Inferior parietal cortex (tissue), 1 donor: Measurements from ENCODE around the gene C15orf39.
"Not testable (repeated sequence)": the region's sequence is repeated elsewhere in the genome, so short reads cannot be mapped to it uniquely, and the experiment has no call there.

ENCODE experiments used
- DNase-seq: peaks from one replicate; pipeline ENCODE4 v3.0.0-alpha.2; 2016; ENCODE audit errors: extremely low spot score

Gene C15orf39

GRCh38 chr15:75230551-75231371 lies 29.1 kb downstream of the C15orf39 start:
- no peak for DNase-seq

- no peak for DNase-seq
These were observed 30.2 kb downstream of the C15orf39 start for GRCh38 chr15:75231836-75232235.

DNA sequence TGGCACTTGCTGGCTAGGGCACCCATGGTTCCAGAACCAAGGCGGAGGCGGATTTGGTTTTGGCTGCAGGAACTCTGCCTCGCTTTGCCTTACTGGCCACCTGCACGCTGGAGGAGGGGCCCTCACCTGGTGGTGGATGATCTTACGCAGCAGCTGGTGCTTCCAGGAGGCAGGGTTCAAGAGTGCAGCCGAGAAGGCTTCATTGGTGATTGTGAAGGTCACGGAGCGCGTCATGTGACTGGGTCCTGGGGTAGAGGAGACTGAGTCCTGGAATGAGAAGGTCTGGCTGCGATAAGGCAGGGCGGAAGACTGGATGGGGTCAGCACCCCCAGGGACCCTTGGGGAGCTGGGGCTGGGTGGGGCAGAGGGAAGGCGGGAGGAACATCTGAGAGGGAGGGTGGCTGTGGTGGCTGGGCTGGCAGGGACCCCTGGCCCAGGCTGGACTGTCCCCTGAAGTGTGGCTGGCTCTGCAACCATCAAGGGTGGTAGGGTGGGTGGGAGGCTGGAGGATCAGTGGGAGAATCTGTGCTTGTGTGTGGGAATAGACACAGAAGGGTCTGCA lies 30.7 kb downstream of the C15orf39 start:
- DNase-seq: no peak

GRCh38 chr15:75232826-75233503 lies 31.3 kb downstream of the C15orf39 start:
- no peak for DNase-seq

DNA sequence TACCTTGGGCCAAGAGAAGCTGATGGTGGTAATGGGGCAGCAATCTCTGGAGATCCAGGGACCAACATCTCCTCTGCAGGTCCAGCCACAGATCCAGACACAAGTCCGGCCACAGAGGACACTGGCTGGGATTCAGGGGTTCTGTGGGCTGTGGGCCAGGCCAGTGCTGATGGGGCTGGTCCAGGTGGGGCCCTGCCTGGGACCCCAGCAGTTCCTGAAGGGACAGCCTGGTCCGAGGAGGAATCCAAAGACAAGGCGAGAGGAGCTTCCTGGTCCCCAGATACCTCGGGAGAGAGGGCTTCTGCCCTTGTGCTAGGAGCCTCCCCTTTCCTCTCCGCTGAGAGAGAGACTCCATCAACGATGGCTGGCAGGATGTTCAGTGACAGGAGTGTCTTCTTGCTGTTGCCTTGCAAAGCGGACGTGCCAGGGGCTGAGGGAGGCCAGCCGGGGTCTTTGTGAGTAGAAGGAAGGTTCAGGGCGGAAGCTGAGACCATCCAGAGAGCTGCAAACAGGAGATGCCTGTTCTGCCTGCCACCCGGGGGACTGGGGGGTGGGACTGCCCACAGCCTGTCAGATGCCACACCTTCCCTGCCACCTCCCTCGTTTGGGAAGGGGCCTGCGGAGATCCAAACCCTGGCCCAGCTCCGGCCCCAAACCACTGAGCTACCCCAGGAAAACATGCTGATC lies 32.0 kb downstream of the C15orf39 start:
- DNase-seq: no peak

DNA sequence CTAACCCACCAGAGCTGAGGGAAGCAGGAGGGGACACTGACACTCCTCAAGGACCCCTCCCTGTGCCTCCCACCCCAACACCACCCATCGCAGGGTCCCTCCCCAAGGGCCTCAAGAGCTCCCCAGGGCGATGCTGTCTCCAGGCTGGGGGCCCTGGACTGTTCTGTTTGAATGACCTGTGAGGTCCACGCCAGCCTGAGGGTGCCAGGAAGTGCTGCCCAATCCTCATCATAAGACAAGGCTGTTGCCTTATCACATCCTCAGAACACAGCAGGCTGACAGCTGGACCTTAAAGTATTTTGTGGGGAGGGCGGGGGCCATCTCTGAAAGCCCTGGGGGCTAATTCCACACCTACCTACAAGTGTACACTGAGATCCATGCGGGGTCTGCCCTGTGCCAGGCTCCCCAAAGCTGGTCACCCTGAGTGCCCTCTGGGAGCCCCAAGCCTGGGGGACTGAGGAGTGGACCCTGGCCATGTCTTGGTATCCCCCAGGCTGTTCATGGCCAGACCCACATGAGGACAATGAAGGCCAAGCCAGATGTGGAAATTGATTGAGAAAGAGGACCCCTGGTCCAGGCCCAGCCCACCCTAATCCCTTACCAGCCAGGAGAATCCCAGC lies 32.6 kb downstream of the C15orf39 start:
- DNase-seq: no peak

DNA sequence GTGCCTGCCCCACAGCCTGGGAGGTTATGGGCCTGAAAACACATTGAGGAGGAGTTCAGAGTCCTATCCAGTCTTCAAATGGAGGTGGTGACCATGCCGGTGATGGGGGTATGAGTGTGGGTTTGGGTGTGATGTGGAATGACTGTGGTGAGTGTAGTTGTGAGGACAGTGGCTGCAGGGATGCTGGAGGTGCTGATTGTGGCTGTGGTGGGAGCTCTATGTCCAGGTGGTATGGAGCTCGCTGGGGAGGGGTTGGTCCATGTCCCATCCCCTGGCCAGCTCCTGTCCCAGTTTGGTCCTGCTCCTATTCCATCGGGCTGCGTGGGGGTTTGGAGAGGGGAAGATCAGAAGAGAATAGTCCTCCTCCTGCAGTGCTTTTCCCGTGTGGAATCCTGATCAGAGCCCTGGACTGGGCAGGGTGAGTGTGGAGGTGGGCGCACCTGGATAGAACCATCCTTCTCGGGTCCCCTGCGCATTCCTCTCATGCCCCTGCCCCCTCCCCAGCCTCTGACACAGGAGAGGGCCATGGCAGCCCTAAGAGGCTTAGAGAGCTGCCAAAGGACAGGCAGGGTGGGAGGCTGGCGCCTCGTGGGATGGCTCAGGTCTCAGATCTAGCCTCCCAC lies 33.5 kb downstream of the C15orf39 start:
- no peak for DNase-seq

DNA sequence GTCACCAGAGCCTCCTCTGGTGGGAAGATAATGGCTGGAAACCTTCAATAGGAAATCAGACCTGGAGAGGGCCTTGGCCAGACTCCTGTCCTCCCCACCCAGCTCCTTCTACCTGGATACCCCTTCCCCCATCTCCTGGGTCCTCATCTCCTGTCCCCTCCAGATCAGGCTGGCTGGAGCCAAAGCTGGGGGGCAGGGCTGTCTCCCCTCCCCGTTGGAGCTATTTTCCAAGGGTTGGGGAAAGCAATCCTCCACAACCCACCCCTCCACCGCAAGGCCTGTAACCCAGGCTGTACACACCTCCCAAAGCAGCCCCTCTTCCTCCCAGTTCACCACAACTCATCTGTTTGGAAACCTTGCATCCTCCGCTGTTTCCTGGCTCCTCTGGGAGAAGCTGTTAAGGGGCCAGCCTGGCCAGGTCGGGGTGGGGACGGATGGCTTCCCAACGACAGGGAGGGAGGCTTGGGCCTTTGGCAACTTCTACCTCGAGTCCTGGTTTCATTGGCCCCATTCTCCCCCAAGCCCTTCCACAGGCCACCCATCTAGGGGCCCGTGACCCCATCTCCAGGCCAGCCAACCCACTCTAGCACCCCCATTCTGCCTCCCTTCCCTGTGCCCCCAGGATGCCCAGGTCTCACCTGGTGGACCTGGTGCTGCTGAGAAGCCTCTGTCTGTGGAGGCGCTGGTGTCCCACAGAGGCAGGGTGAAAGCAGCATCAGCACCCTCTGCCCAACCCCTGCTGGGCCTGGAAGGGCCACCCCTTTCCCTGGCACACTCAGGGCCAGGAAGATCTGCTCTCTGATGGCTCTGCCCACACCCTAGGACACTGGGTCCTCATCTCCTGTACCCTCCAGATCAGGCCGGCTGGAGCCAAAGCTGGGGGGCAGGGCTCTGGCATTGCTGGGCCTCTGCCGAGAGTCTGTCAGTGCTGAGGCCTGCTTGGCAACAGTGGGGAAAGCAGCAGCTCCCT lies 34.4 kb downstream of the C15orf39 start:
- no peak for DNase-seq

- no peak for DNase-seq
These were observed 35.8 kb downstream of the C15orf39 start for GRCh38 chr15:75237316-75237982.

DNA sequence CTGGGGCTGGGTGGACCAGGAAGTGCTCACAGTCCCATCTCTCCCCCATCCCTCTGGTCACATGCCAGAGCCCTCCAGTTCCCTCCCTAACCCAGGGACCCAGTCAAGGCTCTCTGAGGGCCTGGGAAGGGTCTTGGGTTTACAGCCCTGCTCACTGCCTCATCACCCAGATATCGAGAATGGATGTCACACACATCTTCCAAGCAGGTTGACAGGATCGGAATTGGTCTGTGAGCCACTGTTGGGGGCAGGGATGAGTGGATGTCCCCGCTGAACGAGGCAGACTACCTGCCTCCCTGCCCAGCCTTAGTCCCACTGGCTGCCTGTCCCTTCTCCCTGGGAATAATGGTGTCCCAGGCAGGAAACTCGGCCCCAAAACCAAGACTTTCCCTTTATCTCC lies 36.5 kb downstream of the C15orf39 start:
- no peak for DNase-seq

- not testable (repeated sequence) for DNase-seq
These were observed 44.1 kb downstream of the C15orf39 start for GRCh38 chr15:75245741-75246140.

- DNase-seq: not testable (repeated sequence)
These were observed 47.3 kb downstream of the C15orf39 start for GRCh38 chr15:75248991-75249390.

DNA sequence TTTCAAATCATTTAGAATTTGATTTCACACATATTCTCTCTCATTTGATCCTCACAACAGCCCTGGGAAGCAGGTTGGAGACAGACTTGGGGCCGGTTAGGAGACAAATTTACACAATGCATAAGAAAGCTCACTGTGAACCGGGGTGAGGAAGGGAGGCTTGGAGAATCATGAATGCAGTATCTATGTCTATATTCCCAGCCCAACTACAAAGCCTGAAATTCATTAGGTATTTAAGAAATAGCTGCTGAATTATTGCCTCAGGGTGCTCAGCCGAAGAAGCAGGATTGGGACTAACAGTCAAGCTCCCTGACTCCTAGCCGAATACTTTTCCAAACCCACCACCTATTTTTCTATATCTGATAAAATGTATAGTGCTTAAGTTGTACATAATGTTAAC lies 48.0 kb downstream of the C15orf39 start:
- DNase-seq: no peak

DNA sequence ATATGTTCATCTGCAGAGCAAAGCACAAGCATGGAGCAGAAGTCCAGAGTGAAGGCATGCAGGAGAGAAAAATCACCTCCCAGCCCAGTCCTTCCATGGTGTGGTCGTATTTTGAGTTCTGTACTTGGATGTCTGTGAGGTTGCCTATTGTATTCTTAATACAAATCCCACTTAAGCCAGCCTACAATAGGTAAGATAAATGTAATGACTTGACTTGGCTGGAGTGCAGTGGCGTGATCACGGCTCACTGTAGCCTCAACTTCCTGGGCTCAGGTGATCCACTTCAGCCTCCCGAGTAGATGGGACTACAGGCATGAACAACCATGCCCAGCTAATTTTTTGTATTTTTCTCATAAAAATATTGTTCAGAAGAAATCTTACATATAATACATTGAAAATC lies 49.7 kb downstream of the C15orf39 start:
- not testable (repeated sequence) for DNase-seq

DNA sequence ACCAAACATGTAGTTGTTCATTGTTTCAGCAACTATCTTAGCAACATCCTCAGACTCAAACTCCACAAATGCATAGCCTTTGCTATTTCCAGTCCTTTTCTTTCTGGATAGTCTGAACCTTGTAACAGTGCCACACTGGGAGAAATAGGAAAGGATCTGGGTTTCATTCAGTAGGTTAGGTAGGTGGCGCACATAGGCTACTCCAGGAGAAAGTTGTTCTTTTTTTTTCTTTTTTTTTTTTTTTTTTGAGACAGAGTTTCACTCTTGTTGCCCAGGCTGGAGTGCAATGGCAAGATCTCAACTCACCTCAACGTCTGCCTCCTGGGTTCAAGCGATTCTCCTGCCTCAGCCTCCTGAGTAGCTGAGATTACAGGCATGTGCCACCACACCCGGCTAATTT lies 50.6 kb downstream of the C15orf39 start:
- DNase-seq: not testable (repeated sequence)

DNA sequence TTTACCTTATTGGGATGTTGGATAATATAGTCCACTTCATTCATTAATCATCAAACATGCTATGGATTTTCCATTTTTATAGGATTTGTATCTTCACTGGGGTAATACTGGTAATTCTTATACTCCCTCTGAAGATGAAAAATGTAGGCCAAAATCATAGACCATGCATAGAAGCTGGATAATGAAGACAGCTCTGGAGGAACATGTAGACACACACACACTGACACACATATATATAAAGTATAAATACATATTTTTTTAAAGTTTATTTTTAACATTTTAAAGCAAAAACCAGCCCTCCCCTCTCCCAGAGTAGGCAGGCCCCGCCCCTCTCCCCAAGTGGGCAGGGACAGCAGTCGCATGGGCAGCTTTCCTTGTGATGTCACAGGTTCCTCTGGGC lies 56.4 kb downstream of the C15orf39 start, which contains the start of gene GOLGA6C:
TSS of gene GOLGA6C (plus strand) at position 301 of the 400 bp plus-strand sequence. CDS start 265 bp downstream, outside the sequence.
- not testable (repeated sequence) for DNase-seq

DNA sequence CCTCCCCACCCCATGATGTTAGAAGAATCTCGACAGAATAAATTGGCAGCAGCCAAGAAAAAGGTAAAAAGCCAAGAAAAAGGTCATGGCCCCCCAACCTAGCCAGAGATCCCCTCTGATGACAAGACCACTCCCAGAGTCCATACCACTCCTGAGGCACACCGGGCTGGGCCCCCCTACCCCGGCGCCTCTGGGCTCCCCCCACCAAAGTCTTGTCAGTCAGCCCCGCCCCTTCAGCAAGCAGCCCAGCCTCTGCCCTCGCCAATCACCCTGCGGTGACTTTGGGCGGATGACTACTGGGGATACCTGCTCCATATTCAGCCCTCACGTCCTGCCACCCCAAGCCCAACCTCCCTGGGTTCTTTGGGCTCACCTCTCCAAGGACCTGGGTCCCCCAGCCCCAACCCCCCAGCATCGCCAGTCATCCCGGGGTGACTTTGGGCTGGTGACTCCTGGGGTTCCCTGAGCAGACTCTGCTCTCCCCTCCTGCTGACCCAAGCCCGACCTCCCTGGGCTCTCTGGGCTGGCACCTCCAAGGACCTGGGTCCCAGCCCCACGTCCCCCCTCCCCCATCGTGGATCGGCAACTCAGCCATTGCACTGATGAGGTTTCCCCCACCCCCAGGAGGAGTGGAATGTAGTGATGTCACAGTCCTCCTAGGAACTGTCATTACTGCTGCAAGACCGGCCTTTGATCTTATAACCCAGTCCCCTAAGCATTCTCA lies 57.1 kb downstream of the C15orf39 start:
- not testable (repeated sequence) for DNase-seq

- not testable (repeated sequence) for DNase-seq
These were observed 58.2 kb downstream of the C15orf39 start for GRCh38 chr15:75259873-75260272.
